ENCODE results near the gene BTBD1.

DNA sequence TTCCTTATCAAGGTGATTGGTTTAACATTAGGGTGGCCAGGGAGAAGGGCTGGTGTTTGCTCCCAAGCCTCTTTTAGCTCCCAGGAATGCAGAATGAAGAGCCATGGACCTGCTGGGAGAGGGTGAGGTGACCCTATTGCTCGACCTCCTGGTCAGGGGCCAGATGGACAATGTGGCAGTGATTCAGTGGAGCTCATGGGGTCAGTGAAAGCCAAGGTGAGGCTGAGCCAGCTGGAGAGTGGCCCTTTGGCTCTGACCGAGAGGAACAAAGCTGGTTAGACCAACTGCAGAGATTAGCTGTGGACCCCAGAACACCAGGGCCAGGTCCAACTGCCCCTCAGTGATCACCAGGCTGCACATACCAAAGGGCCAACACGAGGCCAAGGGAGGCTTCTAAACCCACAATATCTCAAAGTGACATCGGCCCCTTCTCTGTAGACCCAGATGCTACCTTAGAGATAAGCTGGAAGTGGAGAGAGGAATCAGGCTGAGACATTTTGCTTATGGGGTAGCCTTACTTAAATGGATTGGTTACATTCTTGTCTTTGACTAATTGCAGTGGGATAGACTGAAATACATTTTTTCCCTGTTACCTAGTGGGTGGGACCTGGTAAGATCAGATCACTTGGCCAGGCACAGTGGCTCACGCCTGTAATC, 15.8 kb upstream of the BTBD1 start:
- no peak for TF ChIP-seq POLR2A (IDR thresholded peaks at IDR 0.05)
- TF ChIP-seq, protein P1, sequence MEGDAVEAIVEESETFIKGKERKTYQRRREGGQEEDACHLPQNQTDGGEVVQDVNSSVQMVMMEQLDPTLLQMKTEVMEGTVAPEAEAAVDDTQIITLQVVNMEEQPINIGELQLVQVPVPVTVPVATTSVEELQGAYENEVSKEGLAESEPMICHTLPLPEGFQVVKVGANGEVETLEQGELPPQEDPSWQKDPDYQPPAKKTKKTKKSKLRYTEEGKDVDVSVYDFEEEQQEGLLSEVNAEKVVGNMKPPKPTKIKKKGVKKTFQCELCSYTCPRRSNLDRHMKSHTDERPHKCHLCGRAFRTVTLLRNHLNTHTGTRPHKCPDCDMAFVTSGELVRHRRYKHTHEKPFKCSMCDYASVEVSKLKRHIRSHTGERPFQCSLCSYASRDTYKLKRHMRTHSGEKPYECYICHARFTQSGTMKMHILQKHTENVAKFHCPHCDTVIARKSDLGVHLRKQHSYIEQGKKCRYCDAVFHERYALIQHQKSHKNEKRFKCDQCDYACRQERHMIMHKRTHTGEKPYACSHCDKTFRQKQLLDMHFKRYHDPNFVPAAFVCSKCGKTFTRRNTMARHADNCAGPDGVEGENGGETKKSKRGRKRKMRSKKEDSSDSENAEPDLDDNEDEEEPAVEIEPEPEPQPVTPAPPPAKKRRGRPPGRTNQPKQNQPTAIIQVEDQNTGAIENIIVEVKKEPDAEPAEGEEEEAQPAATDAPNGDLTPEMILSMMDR (IDR thresholded peaks at IDR 0.05), result no peak
